HG03378 (cell line): ENCODE results near the gene MKLN1.
"Not testable (repeated sequence)": the region's sequence is repeated elsewhere in the genome, so short reads cannot be mapped to it uniquely, and the experiment has no call there.

ENCODE experiments used
- ATAC-seq: cut with Tn5 transposase; IDR thresholded peaks from one replicate; pipeline ENCODE4 v1.9.1; 2021; ENCODE audit warnings: mild to moderate bottlenecking, moderate library complexity; ENCODE audit not compliant: unreplicated experiment

The MKLN1 gene

DNA sequence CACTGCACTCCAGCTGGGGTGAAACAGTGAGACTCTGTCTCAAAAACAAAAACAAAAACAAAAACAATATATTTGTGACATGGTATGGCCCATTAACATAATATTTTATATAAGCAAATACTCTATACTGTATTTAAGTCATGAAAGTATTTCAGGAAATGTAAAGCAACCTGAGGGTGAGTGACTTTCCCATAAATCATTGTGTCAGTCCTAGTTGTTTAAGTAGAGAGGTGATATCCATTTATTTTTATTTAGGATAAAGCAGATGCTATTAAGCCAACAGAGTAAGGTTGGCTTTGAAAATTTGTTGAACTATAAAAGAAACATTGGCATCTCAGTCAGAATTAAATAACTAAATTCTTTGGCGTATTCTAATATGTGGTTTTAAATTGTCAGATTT, 60.5 kb downstream of the MKLN1 start:
- no peak for ATAC-seq

- ATAC-seq: no peak
These were observed 62.6 kb downstream of the MKLN1 start for GRCh38 chr7:131390275-131390674.

GRCh38 chr7:131391145-131391544, 63.5 kb downstream of the MKLN1 start:
- ATAC-seq: no peak

GRCh38 chr7:131400681-131401176, 73.1 kb downstream of the MKLN1 start:
- ATAC-seq: no peak

DNA sequence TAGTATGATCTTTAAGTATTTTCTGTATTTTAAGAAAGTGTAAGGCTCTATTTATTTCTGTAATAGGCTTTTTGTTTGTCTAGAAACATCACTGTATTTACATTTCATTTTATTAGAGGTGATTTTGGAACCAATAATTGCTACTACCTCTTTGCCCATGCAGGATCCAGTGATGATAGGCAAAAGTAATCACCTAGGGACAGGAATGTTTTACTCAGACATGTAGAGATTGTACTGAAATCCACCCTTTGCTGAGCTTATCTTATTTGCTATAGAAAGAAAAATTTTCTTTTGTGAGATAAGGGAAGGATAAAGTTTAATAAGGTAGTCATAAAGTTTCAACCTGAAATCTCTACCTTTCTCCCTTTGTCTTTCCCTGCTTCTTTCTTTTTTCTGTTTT, 73.5 kb downstream of the MKLN1 start:
- no peak for ATAC-seq

GRCh38 chr7:131403322-131403721, 75.6 kb downstream of the MKLN1 start:
- ATAC-seq: no peak

GRCh38 chr7:131404226-131404911, 76.7 kb downstream of the MKLN1 start:
- ATAC-seq: no peak

GRCh38 chr7:131409129-131409766, 81.6 kb downstream of the MKLN1 start:
- no peak for ATAC-seq

- ATAC-seq: no peak
These were observed 84.4 kb downstream of the MKLN1 start for GRCh38 chr7:131412031-131412430.

- no peak for ATAC-seq
These were observed 86.0 kb downstream of the MKLN1 start for GRCh38 chr7:131413711-131414110.

DNA sequence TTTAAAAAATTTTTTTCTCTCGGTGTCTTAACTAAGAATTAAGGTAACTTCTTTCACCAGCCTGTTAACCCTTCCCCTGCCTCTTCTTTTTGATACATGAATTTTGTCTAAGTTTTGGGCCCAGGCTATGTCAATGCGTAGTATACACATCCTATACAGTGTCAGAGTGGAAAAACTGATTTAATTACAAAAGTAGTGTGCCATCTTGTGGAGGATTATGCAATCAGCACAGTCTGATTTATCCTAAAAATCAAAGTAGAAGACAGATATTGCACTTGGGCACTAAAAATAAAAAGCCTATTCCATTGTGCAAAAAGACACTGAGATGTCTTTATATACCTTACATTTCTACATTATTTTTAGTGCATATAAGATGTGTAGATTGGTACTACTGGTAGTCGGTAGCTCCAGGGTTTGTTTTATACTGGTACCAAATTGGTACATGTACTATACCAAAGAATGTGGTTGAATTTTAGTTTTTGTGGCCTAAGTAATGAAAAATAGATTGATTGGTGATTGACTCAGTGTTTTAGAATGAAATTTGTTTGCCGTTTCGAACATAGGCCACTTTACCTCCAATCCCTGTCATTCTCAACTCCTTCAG, 96.6 kb downstream of the MKLN1 start:
- no peak for ATAC-seq

- ATAC-seq: no peak
These were observed 98.3 kb downstream of the MKLN1 start for GRCh38 chr7:131425992-131426391.

GRCh38 chr7:131430826-131431225, 103.2 kb downstream of the MKLN1 start:
- not testable (repeated sequence) for ATAC-seq

DNA sequence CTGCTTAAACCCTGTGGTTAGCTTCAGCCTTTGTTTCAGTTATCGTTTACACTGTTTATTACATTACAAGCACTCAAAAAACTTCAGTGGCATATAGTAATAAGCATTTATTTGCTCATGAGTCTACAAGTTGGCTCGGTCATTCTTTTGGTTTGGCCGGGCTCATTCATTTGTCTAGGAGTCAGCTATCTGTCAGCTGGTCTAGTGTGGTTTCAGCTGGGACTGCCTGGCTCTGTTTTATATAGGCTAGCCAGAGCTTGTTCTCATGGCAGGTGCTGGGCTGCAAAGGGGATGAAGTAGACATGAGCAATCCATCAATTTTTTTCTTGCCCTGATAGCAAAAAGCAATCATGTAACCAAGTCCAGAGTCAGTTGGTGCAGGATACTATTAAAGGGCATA, 103.6 kb downstream of the MKLN1 start:
- ATAC-seq: no peak

DNA sequence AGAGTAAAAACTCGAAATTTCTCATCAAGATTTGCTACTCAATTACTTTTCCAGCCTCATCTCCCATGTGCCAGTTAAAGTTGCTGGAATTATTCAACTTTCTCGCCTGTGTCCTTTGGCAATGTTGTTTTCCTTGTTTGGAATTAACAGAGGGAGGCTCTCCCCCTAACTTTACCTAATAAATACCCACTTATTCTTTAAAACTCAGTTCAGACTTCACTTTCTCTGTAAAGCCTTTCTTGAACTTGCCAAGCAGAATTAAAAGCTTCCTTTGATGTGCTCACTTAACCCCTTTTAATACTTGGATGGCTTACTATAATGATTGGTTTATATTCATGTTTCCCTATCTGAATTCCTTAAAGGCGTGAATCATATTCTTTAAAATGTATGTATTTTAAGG, 104.1 kb downstream of the MKLN1 start:
- no peak for ATAC-seq

GRCh38 chr7:131436384-131436783, 108.7 kb downstream of the MKLN1 start:
- no peak for ATAC-seq

- ATAC-seq: no peak
These were observed 111.3 kb downstream of the MKLN1 start for GRCh38 chr7:131438969-131439368.

GRCh38 chr7:131443496-131443895, 115.8 kb downstream of the MKLN1 start:
- ATAC-seq: no peak

DNA sequence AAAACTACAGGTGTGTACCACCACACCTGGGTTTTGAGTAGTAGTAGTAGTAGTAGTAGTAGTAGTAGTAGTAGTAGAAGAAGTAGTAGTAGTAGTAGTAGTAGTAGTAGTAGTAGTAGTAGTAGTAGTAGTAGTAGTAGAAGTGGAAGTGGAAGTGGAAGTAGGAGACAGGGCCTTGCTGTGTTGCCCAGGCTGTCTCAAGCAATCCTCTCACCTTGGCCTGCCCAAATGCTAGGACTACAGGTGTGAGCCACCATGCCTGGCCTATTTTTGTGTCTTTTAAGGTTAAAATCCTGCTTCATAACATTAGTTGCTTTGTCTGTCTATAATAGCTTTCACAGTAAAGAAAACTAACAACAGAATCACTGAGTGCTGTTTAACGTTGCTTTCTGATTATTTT, 117.0 kb downstream of the MKLN1 start:
- ATAC-seq: no peak

DNA sequence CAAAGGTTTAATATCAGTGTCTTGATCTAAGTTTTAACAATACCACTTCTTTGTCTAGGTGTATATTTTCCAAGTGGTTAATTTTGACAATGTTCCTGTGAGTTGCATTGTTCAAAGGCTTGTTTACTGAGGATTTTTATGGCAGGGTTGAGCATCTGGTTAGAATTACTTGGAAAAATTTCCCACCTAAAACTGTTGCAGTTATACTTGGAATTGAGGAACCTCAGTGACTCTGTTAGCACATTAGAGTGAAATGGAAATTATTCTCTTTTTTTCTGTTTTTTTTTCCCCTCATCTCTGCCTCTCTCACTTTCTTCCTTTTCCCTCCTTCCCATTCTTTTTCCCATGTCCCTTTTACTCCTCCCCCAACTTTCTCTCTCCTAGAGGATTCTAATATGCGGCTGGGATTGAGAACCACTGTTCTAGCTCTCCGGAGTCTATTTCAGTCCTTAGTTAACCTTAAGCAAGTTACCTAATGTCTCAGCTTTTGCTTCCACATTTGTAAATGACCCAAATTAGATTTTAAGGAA, 121.8 kb downstream of the MKLN1 start:
- ATAC-seq: no peak

DNA sequence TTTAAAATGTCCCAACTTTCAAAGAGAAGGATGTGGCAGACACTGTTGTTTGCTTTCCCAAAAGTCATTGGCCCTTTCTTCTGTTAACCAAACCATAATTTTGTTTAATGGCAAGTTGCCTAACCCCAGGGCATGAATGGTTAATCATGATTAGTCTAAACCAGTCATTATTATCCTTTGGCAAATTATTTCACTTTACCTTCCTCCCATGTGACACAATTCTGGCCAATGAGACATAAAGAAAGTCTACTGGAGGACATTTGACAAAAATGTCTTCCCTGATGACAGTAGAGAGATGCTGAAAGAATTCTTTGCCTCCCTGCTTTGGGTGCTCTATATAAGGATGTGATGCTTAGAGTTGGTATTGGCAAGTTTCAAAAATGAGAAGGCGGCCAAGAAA, 126.8 kb downstream of the MKLN1 start:
- no peak for ATAC-seq

DNA sequence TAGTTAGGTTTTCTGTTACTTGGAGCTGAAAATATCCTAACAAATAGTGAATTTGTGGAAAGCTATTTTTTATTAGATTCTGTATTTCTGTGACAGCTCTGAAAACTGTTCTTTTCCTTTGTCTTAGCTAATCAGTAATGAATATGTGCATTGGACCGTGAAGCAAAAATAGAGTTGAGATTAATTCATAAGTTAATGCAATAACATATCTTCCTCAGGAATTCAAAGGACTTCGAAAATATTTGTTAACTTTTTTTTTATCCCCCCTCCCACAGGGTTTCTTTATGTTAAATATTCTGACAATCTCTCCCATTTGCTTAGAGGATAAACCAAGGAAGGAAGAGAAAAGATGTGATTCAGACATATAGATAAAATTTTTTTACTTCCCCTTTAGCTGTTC, 127.3 kb downstream of the MKLN1 start:
- ATAC-seq: no peak
